ENCODE results near the gene PTPRM.

The PTPRM gene

DNA sequence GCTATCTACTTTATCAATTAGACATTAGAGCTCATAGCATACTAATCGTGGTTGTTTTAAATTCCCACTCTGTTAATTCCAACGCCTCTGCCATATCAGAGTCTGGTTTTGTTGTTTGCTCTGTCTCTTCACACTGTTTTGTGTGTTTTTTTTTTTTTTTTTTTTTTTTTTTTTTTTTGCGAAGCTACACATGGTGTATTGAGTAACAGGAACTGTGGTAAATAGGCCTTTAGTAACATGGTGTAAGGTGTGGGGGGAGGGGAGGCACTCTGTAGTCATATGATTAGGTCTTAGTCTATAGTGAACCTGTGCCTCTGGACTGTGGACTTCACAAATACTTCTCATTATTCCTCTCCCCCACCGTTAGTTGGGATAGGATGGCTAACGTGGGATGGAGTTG lies 671.4 kb downstream of the PTPRM start:
- DNase-seq (ENCODE audit: low read depth), result no peak

GRCh38 chr18:8241731-8242130 lies 674.6 kb downstream of the PTPRM start:
- DNase-seq (ENCODE audit: low read depth), result no peak

- DNase-seq (ENCODE audit: low read depth), result no peak
Measured at GRCh38 chr18:8242151-8242696, 675.1 kb downstream of the PTPRM start.

DNA sequence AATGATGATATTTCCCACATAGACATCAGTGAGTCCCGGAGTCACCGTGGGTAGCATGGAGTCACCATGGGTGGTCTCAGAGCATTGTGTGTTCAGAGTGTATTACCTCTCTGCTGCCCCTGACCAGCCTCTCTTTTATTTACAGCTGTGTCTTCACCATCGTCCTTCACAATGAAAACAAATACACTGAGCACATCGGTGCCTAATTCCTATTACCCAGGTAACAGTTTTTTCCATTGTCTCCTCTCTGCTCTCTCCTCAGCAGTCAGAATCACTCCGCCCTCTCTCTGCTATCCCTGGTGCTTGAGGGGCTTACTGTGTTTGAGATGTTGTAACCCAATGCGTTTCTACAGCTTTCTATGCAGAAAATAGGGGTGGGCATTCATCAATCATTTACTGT lies 680.6 kb downstream of the PTPRM start:
- no peak for DNase-seq (ENCODE audit: low read depth)

GRCh38 chr18:8248576-8248975 lies 681.5 kb downstream of the PTPRM start:
- no peak for DNase-seq (ENCODE audit: low read depth)

GRCh38 chr18:8249811-8250210 lies 682.7 kb downstream of the PTPRM start:
- no peak for DNase-seq (ENCODE audit: low read depth)

DNA sequence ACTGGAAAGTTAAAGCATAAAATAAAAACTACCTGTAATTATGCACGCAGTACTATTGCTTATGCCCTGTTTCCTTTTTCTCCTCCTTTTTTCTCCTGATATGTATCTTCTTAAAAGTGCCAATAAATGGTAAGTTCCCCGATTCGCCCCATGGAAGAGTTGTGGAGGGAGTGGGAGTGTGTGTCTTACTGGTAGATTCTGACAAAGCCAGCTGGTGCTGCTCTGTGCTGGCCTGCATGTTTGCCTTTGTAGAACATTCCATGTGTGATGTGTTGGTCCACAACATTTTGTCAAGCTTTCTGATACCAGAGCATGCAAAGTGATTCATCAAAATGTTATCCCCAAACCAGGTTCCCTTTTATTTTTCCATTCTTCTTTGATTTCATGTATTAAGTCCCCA lies 685.3 kb downstream of the PTPRM start:
- DNase-seq (ENCODE audit: low read depth), result no peak

DNA sequence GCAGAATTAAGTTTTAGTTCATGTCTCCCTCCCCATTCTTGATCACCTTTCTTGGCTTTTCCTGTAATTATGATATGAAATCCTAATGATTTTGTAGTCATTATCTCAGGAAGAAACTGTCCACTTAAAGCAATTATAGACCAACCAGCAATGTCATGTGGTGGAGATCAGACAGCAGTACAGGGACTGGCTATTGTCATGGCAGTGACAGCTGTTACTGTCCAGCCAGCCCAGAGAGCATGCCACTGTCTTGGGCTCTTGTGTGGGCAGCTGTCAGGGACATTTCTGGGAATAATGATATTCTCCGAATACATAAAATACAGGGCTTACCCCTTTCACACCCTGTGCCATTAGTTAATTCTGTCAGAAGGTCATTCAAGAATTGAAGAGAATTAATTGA lies 686.8 kb downstream of the PTPRM start:
- DNase-seq (ENCODE audit: low read depth), result no peak

- no peak for DNase-seq (ENCODE audit: low read depth)
Measured at GRCh38 chr18:8254654-8255053, 687.5 kb downstream of the PTPRM start.

DNA sequence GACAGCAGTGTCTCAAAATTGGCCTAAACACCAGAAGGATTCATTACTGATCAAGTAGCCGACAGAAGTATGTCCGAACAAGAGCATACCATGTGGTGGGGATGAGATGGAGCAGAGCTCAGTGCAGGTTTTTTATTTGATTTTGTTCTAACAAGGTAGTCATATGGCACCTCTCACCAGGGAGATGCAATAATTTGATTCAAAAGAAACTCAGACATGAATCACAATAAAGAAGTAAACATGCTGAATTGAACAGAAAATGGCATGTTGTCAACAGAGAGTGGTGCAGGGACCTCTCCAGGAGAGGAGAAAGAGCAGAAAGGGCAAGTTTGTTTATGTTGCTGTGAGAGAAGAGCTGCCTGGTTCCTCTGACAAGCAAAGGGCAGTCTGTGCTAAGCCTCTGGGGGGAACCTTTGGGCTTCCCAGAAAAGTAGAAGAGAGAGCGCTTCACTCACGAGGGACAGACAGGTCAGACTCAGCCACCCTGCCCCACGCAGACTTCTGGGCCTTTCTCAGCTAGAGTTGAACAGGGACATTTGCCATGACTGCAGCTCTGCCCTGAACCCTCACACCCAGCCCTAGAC lies 690.8 kb downstream of the PTPRM start:
- DNase-seq (ENCODE audit: low read depth), result no peak

DNA sequence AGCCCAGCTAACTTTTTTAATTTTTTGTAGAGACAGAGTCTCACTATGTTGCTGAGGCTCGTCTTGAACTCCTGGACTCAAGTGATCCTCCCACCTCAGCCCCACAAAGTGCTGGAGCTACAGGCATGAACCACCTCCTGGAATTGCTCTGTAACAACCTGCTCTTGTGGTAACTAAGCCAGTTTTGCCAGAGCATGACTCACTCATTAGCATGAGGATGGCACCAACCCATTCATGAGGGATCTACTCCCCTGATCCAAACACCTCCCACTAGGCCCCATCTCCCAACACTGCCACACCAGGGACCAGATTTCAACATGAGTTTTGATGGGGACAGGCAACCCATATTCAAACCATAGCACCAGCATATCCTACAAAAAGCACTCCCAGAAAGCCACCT lies 693.2 kb downstream of the PTPRM start:
- no peak for DNase-seq (ENCODE audit: low read depth)

GRCh38 chr18:8260827-8261226 lies 693.7 kb downstream of the PTPRM start:
- DNase-seq (ENCODE audit: low read depth), result no peak

- no peak for DNase-seq (ENCODE audit: low read depth)
Measured at GRCh38 chr18:8261651-8262091, 694.6 kb downstream of the PTPRM start.

DNA sequence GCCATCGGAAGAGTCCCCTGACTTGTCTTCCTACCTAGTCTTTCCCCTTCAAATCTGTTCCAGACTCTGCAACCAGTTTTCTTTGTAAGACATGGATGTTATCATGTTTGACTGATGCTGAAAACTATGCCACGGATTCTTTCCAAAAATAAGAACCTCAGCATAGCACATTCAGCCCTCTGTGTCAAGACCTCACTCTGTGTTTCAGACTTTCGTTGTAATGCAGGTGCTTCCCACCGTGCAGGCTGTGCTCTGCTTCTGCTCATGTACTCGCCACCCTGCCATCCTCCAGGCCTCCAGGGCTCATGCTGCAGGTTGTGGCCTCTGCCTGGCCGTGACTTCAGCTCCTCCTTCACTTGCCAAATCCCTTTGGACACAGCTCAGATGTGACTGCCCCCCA lies 695.1 kb downstream of the PTPRM start:
- no peak for DNase-seq (ENCODE audit: low read depth)

GRCh38 chr18:8264116-8264515 lies 697.0 kb downstream of the PTPRM start:
- DNase-seq (ENCODE audit: low read depth), result no peak

DNA sequence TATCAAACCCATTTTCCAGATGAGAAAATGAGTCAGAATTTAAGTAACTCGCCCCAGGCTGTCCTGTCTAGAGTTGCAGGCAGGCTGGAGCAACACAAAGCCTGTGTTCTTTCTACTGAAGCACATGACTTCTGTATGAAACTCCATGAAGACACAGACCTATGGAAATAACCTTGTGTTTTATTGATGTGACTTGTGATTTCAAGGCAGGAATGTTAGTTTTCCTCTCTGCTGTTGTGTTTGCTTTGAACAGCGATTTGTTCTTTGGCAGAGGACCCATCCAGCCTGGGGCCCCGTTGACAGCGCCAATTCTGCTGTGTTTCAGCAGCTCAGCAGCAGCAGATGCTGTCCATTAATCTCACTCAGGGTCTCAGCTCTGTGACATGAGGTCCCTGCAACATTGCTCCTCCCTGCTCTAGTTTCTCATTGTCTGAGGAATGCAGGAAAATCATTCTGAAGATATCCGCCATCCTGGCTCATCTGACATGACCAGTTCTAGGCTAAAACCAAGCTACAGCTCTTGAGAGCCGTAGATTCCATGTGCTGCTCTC lies 697.8 kb downstream of the PTPRM start:
- no peak for DNase-seq (ENCODE audit: low read depth)

- DNase-seq (ENCODE audit: low read depth), result no peak
Measured at GRCh38 chr18:8272254-8272653, 705.1 kb downstream of the PTPRM start.

- no peak for DNase-seq (ENCODE audit: low read depth)
Measured at GRCh38 chr18:8274370-8274769, 707.3 kb downstream of the PTPRM start.

DNA sequence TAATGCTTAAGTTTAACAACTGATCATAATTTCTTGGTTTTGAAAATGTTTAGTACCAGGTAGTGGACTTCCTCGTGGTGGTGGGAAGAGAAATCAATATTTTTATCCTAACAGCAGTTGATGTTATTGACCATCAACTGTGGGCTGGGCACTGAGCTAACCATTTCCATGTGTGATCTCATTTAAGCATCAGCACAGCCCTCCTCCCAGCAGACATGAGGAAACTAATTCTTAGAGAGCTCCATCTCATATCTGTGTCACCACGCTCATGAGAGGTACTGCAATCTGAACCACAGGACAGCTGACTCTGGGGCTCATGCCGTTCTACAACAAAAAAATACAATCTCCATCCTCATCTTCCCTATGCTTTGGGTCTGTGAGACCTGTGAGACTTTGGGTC lies 709.3 kb downstream of the PTPRM start:
- DNase-seq (ENCODE audit: low read depth), result no peak

- no peak for DNase-seq (ENCODE audit: low read depth)
Measured at GRCh38 chr18:8277270-8277669, 710.2 kb downstream of the PTPRM start.

DNA sequence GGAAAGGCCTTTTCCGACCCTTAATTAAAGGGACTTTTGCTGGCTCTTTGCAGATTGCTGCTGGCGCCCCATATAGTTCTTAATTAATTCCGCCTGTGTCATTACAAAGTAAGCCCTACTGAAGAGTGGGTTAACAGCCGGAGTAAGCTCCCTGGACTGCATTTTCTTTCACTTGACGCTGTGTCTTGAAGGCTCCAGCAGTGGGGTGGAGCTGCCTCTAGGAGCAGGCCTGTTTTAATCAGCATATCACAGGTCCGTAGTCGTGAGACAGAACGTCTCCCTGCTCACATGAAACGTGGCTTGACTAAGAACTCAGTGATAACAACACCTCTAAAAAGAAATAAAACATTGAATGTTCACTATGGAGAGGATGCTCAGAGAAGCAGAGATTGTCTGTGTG lies 712.2 kb downstream of the PTPRM start:
- no peak for DNase-seq (ENCODE audit: low read depth)

DNA sequence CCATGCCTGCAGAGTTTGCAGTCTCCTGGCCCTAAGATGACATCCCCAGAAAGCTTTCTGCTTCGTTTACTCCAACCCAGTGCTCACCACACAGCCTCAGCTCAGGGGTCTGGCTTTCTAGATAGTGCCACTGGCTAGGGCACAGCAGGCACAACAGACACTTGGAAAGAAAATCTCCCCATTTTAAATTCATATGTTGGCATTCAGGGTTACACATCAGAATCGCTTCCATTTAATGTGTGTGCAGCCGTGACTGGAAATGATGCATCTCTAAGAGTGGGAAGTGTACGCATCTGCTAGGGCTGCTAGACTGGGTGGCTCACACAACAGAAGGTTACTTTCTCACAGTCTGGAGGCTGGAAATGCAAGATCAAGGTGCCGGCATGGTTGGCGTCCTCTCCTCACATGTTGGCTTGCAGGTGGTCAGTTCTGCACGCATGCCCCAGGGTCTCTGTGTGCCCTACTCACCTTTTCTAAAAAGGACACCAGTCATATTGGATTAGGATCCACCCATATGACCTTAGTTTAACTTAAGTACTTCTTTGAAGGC lies 712.7 kb downstream of the PTPRM start:
- DNase-seq (ENCODE audit: low read depth), result no peak

GRCh38 chr18:8283891-8284585 lies 716.9 kb downstream of the PTPRM start:
- peak; percentile 41 for DNase-seq (ENCODE audit: low read depth)
